GM19328 (cell line): ENCODE data around the gene MRPS12.

Source experiments
- ATAC-seq: cut with Tn5 transposase; IDR thresholded peaks from one replicate; pipeline ENCODE4 v1.9.1; 2021; ENCODE audit warnings: mild to moderate bottlenecking, moderate library complexity; ENCODE audit not compliant: unreplicated experiment

The MRPS12 gene

DNA sequence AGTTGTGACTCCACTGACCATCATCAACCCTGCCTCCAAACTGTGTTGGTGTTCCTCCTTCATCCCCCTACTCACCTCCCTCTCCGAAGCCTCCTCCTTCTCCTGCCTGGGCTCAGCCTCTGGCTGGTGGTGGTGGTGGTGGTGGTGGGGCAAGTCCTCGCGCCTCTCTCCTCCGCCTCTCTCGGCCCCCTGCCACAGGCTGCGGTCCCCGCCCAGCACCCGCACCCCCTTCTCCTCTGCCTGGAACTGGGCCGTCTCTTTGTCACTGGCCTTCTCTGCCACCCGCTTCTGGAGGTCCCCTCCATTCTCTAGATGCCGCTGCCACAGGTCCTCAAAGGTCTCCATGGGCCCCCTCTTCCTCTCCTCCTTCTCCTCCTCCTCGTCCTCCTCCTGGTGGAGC lies 20.3 kb upstream of the MRPS12 start:
- ATAC-seq: no peak

DNA sequence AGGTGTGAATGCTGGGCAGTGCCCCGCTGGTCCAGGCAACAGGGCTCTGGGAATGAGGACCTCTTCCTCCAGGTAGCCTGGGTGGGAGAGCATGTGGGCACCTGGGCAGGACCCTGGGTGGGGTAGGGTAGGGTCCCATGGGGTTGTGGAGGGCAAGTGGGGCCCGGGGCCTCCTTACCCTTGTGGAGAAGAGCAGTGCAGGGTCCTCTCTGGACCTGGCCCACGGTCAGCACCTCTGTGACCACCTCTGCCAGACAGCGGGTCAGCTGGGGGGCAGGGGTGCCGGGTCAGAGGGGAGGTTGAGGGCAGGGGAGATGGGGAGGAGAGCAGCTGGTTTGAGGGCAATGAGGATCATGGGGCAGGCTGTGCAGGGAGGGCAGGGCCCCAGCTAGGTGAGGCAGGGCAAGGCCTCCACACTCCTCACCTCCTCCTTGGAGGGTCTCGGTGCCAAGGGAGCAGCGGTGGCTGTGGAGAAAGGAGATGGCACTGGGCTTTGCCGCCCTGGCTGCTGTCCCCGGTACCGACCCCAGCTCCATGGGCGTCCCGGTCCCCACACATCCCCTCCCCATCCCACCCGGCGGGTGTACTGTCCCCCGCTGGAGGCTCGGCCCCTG lies 19.2 kb upstream of the MRPS12 start:
- no peak for ATAC-seq

DNA sequence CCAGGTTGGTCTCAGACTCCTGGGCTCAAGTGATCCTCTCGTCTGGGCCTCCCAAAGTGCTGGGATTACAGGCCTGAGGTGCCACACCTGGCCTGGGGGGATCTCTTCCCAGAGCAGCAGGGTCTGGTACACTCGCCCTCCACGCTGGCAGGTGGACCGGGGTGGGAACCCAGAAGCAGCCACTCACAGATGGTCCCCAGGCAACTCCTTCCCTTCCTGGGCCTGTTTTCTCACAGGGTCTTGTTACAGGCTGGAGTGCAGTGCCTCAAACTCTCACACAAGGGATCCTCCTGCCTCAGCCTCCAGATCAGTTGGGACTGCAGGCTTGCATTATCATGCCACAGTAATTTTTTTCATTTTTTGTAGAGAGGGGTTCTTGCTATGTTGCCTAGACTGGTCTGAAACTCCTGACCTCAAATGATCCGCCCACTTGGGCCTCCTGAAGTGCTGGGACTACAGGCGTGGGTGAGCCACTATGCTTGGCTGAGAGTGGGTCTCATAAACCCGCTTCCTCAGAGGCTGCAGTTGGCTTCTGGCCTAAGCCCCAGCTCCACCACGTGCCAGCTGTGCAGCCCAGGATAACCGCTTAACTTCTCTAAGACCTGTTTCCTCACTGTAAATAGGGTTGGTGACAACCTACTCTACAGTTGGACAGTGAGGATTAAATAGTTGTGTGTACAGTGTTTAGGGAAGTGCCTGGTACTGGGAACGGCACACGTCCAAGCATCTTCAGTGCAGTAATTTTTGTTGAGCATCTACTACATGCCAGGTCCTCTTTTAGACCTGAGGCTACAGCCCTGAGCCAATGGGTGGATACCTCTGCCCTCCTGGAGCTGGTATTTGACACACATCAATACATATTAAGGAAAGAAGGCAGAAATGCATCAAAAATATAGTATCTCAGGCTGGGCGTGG lies 17.9 kb upstream of the MRPS12 start:
- ATAC-seq: no peak

DNA sequence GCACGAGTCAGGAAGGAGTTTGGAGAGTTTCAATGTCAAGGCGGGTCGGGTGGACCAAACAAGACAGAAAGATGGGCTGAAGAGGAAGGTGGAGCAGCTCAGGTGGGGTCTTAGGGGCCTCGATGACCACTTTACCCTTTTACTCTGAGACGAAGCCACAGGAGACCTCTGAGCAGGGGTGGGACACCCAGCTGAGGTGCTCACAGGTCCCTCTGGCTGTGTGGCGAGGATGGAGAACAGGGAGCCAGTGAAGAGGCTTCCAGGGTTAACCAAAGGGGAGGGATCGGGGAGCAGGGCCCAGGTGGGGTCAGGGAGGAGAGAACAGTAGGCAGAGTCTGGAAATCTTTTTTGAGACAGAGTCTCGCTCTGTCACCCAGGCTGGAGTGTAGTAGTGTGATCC lies 16.8 kb upstream of the MRPS12 start:
- ATAC-seq: no peak

DNA sequence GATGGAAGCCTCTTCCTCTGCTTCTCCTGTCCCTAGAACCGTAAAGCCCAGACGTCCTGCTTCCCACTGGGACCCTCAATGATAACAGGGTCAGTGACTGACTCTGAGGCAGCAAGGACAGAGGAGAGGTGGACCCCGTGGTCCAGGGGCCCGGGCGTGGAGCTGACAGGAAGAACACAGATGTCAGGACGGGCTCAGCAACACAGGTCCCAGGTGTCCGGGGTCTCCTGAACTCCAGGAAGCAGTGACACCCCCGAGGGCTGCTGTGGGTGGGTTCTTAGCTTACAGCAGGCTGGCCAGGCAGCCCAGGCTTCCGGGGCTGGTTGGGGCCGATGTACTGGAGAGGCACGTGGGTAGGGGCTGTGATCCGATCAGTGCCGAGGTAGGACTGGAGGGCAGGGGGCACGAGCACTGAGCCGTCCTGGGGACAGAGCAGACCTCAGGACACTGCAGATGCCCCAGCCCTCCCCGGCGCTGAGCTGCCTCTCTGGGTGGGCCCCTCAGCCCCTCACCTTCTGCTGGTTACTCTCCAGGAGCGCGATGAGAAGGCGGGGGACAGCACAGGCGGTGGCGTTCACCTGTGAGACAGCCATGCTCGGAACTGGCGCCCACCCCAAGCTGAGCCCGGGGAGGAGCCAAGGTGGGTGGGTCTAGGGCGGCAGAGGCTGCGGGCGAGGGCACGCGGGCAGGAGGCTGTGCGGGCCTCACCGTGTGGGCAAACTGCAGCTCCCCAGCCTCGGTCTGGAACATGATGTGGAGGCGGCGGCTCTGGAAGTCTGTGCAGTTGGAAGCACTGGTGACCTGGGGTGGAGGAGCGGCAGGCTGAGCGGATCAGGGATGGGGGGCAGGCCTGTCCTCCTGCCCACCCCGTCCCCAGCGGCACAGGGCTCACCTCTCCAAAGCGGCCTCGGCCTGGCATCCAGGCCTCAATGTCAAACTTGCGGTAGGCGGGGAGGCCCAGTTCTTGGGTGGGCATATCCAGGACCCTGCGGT lies 15.1 kb upstream of the MRPS12 start:
- no peak for ATAC-seq

DNA sequence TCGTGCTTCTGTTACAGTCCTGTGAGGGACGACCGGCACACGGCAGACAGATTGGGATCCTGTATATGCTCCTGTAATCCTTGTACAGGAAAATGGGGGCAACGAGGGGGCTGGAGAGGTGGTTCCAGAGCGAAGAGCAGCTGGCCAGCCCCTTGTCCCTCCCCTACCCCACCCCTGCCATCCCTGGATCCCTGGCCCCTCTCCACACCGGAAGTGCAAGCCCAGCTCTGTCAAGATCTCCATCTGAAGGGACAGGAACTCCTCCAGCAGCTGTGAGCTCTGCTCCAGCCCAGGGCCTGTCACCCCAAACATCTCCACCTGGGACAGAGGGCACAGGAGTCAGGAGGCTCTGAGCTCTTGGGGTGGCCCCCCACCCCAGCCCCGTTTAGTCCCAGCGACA lies 13.2 kb upstream of the MRPS12 start:
- no peak for ATAC-seq

DNA sequence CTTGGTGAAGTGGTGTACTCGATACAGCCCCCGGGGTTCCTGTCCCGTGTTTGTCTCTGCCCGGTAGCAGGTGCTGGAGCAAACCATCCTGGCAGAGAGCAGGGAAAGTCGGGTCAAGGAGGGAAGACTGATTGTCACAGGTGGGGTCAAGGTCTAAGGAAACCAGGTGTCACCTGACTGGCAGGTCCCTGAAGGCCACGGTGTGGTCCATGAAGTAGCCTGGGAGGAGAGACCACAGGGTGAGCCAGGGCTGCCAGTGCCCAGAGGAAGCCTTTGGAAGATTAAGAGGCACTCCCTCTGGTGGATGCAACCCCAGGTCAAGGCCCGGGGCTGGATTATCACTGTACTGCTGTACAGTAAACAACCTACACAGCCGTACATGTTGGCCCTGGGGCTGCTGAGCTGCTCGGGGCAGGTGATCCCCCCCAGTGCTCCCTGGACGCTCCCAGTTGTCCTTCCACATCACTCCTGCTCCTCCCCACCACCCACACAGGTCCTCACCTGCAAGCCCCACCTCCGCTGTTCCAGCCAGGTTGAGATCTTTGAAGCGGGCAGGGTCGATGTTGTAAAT lies 12.7 kb upstream of the MRPS12 start:
- ATAC-seq: no peak

DNA sequence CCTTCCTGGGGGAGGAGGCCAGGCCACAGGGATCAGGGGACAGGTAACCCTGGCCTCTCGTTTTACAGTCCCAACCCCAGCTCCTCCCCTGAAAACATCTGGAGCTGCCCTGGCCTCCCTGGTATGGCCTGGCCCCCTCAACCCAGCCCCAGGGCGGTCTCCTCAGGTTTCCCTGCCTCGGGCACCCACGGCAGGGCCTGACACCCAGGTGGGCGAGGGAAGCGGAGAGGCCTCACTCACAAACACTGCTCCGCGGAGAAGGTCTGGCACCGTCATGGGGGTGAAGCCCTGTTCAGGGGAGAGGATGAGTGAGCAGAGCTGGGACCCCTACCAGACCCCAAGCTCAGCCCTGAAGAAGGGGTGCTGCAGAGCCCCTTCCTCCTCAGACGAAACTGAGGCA lies 12.2 kb upstream of the MRPS12 start:
- no peak for ATAC-seq

DNA sequence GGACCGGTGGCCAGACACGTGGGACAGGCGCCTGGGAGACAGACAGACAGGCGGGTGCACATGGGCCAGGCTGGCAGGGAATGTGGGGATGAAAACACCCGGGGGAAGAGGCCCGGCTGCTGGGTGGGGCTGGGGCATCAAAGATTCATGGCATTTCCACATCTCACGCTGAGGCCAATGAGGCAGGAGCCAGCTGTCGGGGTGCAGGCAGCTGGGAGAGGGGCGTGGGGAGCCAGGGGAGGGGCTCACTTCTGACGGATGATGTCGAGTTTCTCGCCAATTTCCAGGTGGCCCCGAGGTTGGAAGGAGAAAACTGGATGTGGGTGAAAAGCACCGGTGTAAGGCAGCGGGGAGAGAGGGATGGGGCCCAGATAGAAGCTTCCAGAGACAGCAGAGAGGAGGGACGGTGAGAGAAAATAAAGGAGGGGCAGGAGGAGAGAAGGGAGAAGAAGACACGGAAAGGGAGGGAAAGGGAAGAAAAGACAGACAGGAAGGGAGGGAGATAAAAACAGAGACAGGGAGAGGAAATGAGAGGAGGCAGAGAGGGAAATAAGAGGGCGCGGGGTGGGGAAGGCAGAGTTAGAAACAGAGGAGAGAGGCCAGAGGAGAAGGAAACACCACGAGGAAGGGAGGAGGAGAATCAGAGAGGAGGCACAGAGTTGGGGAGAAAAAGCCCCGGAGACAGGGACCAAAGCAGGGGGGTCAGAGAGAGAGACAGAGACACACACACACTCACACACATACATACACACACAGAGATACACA lies 10.7 kb upstream of the MRPS12 start:
- ATAC-seq: no peak

DNA sequence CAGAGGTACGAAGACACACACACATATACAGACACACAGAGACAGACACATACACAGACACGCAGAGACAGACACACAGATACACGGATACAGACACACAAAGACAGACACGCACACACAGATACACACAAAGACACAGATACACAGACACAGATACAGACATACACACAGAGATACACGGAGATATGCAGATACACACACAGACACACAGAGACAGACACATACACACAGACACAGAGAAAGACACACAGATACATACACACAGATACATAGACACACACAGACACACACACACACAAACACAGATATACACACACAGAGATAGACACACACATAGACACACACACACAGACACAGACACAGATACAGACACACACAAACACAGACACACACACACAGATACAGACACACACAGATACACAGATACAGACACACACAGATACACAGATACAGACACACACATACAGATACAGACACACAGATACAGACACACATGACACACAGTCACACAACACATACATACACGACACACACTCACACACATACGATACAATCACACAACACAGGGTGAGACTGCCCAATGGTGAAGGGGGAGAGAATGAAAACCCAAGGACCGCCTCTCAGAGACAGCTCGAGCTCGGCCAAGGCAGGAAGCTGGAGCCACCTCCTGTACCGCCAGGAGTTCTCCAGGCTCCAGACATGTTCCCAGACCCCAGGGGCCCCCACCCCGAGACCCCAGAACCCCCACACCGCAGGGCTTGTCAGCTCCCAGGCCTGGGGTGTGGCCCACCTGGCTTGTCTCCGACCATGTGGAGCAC lies 9.9 kb upstream of the MRPS12 start:
- ATAC-seq: no peak

DNA sequence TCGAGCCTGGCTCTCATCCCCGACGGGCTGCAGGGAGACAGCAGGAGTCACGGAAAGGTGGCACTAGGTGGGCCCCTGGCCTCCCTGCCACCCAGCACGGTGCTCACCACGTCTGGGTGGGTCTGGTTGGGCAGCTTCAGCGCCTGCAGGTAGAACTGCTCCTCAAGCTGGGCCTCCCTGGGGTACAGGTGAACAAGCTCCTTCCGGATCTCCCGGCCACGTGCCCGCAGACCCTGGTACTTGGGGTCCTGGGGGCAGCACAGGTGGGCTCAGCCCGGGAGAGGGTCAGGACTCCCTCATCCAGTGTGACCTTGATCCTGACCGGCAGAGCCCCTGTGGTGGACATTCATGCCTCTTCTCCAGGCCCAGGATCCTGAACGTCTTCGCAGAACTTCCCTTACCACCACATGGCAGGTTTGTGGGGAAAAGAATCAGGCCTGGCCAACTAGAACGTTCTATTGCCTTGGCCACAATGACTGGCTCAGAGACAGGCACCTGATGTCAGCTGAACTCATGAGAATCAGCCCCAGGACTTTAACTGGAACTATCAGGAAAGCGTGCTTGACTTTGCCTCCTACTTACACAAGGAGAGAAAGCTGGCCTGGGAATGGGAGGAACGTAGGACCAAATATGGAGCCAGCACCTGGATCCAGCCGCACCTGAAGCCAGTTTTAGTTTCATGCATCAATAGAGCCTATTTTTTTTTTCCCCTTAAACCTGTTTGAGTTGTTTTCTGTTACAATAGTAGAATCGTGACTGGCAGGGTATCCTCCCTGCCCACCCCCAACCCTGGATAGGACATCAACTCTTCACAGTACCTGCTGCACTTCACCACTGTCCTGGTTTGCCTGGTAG lies 9.1 kb upstream of the MRPS12 start:
- ATAC-seq: no peak

DNA sequence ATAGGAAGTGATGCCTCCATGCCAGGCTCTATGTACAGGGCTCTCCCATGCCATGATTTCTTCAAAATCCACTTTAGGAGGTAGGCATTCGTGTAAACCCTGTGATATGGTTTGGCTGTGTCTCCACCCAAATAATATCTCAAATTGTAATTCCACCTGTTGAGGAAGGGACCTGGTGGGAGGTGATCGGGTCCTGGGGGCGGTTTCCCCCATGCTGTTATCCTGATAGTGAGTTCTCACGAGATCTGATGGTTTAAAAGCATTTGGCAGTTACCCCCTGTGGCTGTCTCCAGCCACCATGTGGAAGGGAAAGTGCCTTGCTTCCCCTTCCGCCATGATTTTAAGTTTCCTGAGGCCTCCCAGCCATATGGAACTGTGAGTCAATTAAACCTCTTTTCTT lies 8.3 kb upstream of the MRPS12 start:
- ATAC-seq: no peak

DNA sequence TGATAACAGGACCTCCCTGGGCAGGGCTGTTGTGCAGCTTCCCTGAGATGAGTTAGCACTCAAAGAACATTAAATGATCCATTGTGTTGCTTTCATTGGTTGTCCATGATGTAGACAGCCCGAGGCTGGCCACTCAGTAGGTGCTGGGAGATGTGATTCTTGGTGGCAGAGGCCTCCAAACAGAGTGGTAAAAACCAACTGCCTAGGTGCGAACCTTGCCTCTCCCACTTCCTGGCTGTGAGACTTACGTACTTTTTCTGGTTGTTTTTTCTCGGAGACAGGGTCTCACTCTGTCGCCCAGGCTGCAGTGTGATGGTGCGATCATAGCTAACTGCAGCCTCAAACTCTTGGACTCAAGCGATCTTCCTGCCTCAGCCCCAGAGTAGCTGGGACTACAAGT lies 6.4 kb upstream of the MRPS12 start:
- ATAC-seq: no peak

DNA sequence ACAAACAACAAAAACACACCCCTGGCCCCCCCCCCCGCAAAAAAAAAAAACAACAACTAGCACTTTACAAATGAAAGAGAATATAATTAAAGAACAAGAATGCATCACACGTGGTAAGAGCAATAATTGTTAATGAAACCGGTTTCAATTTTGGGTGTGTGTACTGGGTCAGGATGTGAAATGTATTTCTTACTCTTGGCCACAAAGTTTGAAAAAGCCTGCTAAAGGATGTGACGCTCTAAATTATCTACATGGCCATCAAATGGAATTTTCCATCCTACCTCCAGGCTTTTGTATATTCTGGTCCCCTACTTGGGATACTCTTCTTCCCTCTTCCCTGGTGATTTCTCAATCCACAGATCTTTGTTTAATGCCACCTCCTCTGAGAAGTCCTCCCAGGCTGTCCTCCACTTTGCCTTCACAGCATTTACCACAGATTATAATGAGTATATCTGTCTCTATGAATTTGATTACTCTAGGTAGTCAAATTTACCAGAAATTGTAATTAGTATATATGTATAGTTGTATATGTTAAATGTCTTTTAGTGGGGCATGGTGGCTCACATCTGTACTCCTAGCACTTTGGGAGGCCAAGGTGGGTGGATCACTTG lies 2.2 kb upstream of the MRPS12 start:
- no peak for ATAC-seq

DNA sequence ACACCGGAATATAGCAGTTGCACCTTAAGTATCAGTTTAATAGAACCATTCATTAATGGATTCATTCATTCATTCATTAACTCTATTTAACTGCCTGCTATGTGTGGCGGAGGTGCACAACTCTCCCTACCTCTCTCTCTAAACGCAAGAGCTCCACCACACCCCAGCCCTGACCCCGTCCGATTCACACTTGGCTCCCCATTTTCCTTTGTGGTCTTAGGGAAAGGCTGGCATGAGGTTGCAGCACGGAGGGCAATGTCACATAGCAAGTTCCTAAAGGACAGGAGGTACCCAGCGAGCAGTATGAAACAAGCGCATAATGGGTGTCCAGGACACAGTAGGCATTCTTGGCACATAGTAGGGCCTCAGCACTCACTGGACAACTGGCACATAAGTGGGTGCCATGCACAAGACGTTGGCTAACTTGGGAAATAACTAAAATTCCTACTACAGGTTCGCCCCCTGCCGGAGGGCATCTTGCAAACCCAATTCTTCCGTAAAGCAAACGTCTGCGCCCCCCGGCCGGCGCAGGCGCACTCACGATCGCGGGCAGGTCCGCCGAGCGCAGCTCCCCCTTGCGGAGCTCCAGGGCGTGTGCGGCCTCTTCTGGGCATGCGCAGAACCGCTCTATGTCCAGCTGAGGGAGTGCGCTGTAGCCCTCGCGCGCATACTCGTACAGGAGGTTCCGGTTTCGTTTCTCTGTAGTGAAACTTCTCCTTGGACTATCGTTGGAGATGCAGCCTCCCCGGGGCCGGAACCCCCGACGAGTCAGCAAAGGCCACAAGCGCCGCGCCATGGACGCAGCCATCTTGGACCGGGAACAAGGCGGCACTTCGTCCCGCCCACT lies 592 bp upstream of the MRPS12 start, which contains the start of gene SARS2:
Gene SARS2 (minus strand): TSS at position 835 of the 847 bp plus-strand sequence. CDS start 27 bp downstream, at position 808.
- ATAC-seq: peak; percentile 82

DNA sequence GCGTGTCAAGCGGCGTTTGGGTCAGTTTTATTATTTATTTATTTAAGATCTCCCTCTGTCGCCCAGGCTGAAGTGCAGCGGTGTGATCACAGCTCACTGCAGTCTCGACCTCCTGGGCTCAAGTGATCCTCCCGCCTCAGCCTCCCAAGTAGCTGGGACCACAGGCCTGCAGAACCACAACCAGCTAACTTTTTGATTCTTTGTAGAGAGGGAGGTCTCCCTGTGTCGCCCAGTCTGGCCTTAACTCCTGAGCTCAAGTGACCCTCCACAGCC lies 713 bp downstream of the MRPS12 start:
- ATAC-seq: no peak
